IPS-18a (cell line): ENCODE results near the gene PAFAH1B1.
"Not testable (repeated sequence)": the region's sequence is repeated elsewhere in the genome, so short reads cannot be mapped to it uniquely, and the experiment has no call there.

ENCODE experiments used
- H3K27ac ChIP-seq: one replicate; pipeline ENCODE4 v1.5.1; 2013; ENCODE audit warnings: low read length
- H3K27me3 ChIP-seq: one replicate; pipeline ENCODE4 v1.6.1; 2013; ENCODE audit warnings: mild to moderate bottlenecking, low read length; ENCODE audit not compliant: control insufficient read depth, insufficient read depth
- H3K36me3 ChIP-seq: one replicate; pipeline ENCODE4 v1.6.1; 2013; ENCODE audit warnings: low read depth, low read length; ENCODE audit not compliant: control insufficient read depth
- H3K4me1 ChIP-seq: one replicate; pipeline ENCODE4 v1.6.1; 2013; ENCODE audit warnings: low read depth, low read length; ENCODE audit not compliant: control insufficient read depth
- H3K4me3 ChIP-seq: one replicate; pipeline ENCODE4 v1.5.1; 2013; ENCODE audit warnings: low read length
- H3K9ac ChIP-seq: one replicate; pipeline ENCODE4 v1.6.1; 2013; ENCODE audit warnings: mild to moderate bottlenecking, low read length, moderate library complexity
- H3K9me3 ChIP-seq: one replicate; pipeline ENCODE4 v1.6.1; 2013; ENCODE audit warnings: low read depth, low read length; ENCODE audit not compliant: control insufficient read depth

The PAFAH1B1 gene

DNA sequence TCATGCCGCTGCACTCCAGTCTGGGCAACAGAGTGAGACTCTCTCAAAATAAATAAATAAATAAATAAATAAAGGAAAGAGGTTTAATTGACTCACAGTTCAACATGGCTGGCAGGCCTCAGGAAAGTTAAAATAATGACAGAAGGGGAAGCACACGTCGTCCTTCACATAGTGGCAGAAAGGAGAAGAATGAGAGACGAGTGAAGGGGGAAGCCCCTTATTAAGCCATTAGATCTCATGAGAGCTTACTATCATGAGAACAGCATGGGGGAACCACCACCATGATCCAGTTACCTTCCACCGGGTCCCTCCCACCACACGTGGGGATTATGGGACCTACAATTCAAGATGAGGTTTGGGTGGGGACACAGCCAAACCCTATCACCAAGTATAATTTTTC lies 54.5 kb downstream of the PAFAH1B1 start:
- peaks cover 15% of the 10 kb centered on the region for H3K36me3 ChIP-seq
- no peak overlapping the region for H3K4me3 ChIP-seq
- H3K9ac ChIP-seq, result no peak overlapping the region
- H3K27me3 ChIP-seq, result no peaks in the 10 kb centered on the region
- no peaks in the 10 kb centered on the region for H3K9me3 ChIP-seq
- H3K27ac ChIP-seq, result no peak overlapping the region
- H3K4me1 ChIP-seq, result no peaks in the 10 kb centered on the region

DNA sequence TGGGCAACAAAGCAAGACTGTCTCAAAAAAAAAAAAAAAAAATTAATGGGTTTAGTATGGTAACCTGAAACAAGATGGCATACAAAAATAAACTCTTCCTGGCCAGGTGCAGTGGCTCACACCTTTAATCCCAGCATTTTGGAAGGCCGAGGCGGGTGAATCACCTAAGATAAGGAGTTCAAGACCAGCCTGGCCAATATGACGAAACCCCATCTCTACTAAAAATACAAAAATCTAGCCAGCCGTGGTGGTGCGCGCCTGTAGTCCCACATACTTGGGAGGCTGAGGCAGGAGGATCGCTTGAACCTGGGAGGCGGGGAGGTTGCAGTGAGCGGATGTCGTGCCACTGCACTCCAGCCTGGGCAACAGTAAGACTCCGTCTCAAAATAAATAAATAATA lies 55.7 kb downstream of the PAFAH1B1 start:
- H3K4me3 ChIP-seq, result no peak overlapping the region
- H3K9ac ChIP-seq, result no peak overlapping the region
- no peak overlapping the region for H3K27ac ChIP-seq
- H3K9me3 ChIP-seq, result no peaks in the 10 kb centered on the region
- no peaks in the 10 kb centered on the region for H3K4me1 ChIP-seq
- H3K27me3 ChIP-seq, result no peaks in the 10 kb centered on the region
- H3K36me3 ChIP-seq, result peaks cover 15% of the 10 kb centered on the region

DNA sequence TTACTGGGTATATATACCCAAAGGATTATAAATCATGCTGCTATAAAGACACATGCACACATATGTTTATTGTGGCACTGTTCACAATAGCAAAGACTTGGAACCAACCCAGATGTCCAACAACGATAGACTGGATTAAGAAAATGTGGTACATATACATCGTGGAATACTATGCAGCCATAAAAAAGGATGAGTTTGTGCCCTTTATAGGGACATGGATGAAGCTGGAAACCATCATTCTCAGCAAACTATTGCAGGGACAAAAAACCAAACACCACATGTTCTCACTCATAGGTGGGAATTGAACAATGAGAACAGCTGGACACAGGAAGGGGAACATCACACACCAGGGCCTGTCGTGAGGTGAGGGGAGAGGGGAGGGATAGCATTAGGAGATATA lies 59.5 kb downstream of the PAFAH1B1 start:
- H3K4me3 ChIP-seq, H3K9ac ChIP-seq, H3K4me1 ChIP-seq: not testable (repeated sequence)

DNA sequence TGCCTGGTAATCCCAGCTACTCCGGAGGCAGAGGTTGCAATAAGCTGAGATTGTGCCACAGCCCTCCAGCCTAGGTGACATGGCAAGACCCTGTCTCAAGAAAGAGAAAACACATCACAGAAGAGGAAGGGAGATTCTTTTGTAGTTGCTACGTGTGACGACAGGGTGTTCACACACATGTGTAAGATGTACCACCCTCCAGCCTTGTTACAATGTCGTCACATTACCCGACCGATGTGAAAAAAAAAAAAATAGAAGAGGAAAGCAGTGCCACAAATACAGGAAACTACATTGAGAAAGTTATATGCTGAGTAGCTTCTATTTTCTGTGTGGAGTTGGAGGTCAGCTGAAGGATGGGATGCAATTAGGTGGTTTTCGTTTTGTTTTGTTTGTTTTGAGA lies 62.1 kb downstream of the PAFAH1B1 start:
- Histone ChIP-seq H3K4me3 (no peak overlapping the region), H3K4me1 (no peaks in the 10 kb centered on the region), H3K9ac (no peak overlapping the region), H3K27ac (no peak overlapping the region), H3K36me3 (peaks cover 5% of the 10 kb centered on the region), H3K9me3 (no peaks in the 10 kb centered on the region), H3K27me3 (no peaks in the 10 kb centered on the region)

More for the DNA sequence above, 59.5 kb downstream of the PAFAH1B1 start:
- not testable (repeated sequence) for H3K27ac ChIP-seq, H3K36me3 ChIP-seq, H3K27me3 ChIP-seq, H3K9me3 ChIP-seq

DNA sequence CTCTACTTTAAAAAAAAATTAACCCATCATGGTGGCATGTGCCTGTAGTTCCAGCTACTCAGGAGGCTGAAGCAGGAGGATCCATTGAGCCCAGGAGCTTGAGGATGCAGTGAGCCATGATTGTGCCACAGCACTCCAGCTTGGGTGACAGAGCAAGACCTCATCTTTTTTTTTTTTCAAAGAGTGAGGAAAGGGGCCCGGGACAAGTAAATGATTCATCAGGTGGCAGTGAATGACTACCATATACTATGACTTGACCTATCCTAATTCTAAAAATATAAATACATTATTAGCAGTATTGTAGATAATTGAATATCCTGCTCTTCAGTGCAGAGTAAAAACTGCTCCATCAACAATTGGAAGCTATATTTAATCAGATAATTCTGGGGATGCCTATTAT lies 62.8 kb downstream of the PAFAH1B1 start:
- H3K36me3 ChIP-seq, result peaks cover 5% of the 10 kb centered on the region
- H3K4me1 ChIP-seq, result no peaks in the 10 kb centered on the region
- no peak overlapping the region for H3K27ac ChIP-seq
- H3K9ac ChIP-seq, result no peak overlapping the region
- no peaks in the 10 kb centered on the region for H3K27me3 ChIP-seq
- H3K4me3 ChIP-seq, result no peak overlapping the region
- no peaks in the 10 kb centered on the region for H3K9me3 ChIP-seq

DNA sequence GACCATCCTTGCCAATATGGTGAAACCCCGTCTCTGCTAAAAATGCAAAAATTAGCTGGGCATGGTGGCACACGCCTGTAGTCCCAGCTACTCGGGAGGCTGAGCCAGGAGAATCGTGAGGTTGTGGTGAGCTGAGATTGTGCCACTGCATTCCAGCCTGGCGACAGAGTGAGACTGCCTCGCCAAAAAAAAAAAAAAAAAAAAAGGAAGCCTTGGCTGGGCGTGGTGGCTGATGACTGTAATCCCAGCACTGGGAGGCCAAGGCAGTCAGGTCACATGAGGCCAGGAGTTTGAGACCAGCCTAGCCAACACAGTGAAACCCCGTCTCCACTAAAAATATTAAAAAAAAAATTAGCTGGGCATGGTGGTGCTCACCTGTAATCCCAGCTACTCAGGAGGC lies 65.9 kb downstream of the PAFAH1B1 start:
- H3K9ac ChIP-seq, H3K4me1 ChIP-seq, H3K36me3 ChIP-seq, H3K27ac ChIP-seq, H3K27me3 ChIP-seq, H3K9me3 ChIP-seq, H3K4me3 ChIP-seq: not testable (repeated sequence)

DNA sequence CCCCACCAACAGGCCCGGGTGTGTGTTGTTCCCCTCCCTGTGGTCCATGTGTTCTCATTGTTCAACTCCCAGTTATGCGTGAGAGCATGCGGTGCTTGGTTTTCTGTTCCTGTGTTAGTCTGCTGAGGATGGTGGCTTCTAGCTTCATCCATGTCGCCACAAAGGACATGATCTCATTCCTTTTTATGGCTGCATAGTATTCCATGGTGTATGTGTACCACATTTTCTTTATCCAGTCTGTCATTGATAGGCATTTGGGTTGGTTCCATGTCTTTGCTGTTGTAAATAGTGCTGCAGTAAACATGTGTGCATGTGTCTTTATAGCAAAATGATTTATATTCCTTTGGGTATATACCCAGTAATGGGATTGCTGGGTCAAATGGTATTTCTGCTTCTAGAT lies 67.0 kb downstream of the PAFAH1B1 start:
- not testable (repeated sequence) for H3K9me3 ChIP-seq, H3K4me3 ChIP-seq, H3K4me1 ChIP-seq, H3K27me3 ChIP-seq, H3K36me3 ChIP-seq, H3K27ac ChIP-seq, H3K9ac ChIP-seq

DNA sequence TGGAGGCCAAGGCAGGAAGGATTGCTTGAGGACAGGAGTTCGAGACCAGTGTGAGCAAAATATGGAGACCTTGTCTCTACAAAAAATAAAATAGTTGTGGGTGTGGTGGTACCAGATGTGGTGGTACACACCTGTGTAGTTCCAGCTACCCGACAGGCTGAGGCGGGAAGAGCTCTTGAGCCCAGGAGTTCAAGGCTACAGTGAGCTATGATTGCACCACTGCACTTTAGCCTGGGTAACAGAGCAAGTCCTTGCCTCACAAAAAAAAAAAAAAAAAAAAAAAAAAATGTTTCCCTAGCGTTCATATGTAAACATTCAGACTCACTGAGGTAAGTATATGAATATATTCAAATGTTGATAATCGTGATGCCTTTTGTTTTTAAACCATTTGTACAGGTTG lies 78.6 kb downstream of the PAFAH1B1 start:
- Histone ChIP-seq H3K4me3 (no peak overlapping the region), H3K27ac (no peak overlapping the region), H3K4me1 (no peaks in the 10 kb centered on the region), H3K9ac (no peak overlapping the region), H3K27me3 (no peaks in the 10 kb centered on the region), H3K9me3 (no peaks in the 10 kb centered on the region), H3K36me3 (peaks cover 59% of the 10 kb centered on the region)

DNA sequence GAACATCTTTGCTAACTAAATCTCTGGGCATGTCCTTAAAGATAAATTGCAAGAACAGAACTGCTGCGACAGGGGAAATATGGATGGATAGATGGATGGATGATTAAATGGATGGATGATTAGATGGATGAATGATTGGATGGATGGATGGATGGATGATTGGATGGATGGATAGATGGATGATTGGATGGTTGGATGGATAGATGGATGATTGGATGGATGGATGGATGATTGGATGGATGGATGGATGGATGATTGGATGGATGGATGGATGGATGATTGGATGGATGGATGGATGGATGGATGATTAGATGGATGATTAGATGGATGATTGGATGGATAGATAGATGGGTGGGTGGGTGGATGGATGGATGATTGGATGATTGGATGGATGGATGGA lies 85.8 kb downstream of the PAFAH1B1 start:
- not testable (repeated sequence) for H3K9ac ChIP-seq, H3K4me3 ChIP-seq, H3K4me1 ChIP-seq, H3K9me3 ChIP-seq, H3K27me3 ChIP-seq, H3K27ac ChIP-seq
- peaks cover 58% of the 10 kb centered on the region for H3K36me3 ChIP-seq

DNA sequence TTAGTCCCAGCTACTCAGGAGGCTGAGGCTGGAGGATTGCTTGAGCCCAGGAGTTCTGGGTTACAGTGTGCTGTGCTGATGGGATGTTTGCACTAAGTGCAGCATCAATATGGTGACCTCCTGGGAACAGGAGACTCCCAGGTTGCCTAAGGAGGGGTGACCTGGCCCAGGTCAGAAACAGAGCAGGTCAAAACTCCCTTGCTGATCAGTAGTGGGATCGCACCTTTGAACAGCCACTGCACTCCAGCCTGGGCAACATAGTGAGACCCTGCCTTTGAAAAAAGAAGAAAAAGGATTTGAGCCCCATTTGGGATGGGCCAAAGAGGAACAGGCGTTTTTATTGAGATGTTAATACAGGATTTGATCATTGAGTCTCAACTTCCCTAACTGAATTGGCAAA lies 87.5 kb downstream of the PAFAH1B1 start:
- no peak overlapping the region for H3K4me3 ChIP-seq
- peaks cover 58% of the 10 kb centered on the region for H3K36me3 ChIP-seq
- no peaks in the 10 kb centered on the region for H3K27me3 ChIP-seq
- H3K4me1 ChIP-seq, result no peaks in the 10 kb centered on the region
- no peak overlapping the region for H3K9ac ChIP-seq
- H3K9me3 ChIP-seq, result no peaks in the 10 kb centered on the region
- no peak overlapping the region for H3K27ac ChIP-seq

DNA sequence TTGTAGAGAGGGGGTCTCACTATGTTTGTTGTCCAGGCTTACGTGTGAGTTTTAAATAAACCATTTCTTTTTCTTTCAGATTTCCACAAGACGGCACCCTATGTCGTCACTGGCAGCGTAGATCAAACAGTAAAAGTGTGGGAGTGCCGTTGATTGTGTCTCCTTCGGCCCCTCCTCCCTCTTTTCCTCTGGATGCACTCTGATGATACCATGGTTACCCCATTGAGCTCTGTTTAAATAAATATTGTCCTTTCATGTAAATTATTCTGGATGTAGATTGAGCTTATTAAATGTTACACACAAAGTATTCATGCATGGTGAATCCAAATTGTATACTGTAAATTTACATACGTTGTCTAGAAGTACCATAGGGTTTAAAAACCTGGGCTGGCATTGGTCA lies 88.2 kb downstream of the PAFAH1B1 start:
- peaks cover 54% of the 10 kb centered on the region for H3K36me3 ChIP-seq
- no peak overlapping the region for H3K9ac ChIP-seq
- no peak overlapping the region for H3K4me3 ChIP-seq
- no peaks in the 10 kb centered on the region for H3K4me1 ChIP-seq
- H3K9me3 ChIP-seq, result no peaks in the 10 kb centered on the region
- no peak overlapping the region for H3K27ac ChIP-seq
- H3K27me3 ChIP-seq, result no peaks in the 10 kb centered on the region

DNA sequence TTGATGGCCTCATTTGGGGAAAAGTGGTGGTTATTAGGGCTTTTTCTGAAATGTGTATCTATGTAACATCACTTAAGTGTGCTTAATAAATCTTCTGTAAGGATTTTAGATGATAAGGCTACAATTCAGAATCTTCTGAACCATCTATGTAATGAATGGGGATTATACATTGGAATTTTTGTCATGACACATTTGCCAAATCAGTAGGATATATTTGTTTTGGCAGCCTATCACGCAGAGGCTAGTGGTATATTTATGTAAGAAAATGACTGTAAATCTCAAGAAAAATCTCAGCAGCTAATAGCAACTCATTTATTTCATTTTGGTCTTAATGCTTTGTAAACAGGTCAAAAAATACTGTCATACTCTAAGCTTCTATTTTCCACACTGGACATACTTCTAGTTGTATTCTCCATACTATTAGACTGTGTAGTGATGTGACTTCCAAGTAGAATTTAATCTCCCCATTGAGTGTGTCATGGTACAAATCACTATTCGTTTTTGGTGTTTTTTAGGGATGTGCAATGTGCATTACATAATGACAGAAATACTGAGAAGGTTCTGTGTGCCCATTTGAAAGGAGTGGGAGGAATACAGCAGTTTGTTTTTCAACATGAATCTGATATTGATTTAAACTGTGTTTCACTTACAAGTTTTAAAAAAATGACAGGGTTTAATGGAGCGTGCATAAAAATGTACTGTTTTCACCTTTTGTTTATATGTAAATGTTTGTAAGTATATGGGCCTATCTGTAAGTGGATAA lies 88.9 kb downstream of the PAFAH1B1 start:
- Histone ChIP-seq H3K36me3 (peaks cover 52% of the 10 kb centered on the region), H3K27ac (no peak overlapping the region), H3K27me3 (no peaks in the 10 kb centered on the region)

More for the DNA sequence above, 88.9 kb downstream of the PAFAH1B1 start:
- Histone ChIP-seq H3K4me1 (no peaks in the 10 kb centered on the region), H3K4me3 (no peak overlapping the region), H3K9me3 (no peaks in the 10 kb centered on the region), H3K9ac (no peak overlapping the region)
